ENCODE data around the gene ANKRD7. TPM values are rescaled to one million over a fixed set of nuclear protein-coding genes. Genes with fewer than 3 reads are reported as not detected.
A peak's percentile ranks its signal among the peaks of the same experiment; 100 is the strongest.

Gene ANKRD7
- total and polyA plus RNA-seq, 4 experiments from 2014 or later = not detected

GRCh38 chr7:118288098-118288497 is 63.6 kb downstream of the ANKRD7 start:
- Mint-ChIP-seq H3K36me3 (peaks cover 0 to 5% of the 10 kb centered on the region in 2 donors), H3K9me3 (peaks cover 2 to 35% (median 22%) of the 10 kb centered on the region in 8 donors), H3K4me3 (peak overlapping the region in 6 of 8 donors; percentile 0 to 81 (median 64)), H3K27me3 (peaks cover 3 to 9% of the 10 kb centered on the region in 2 donors), H3K4me1 (peaks cover 16 to 28% (median 21%) of the 10 kb centered on the region in 4 donors), H3K27ac (peak overlapping the region in 3 of 7 donors; percentile 52 to 82 (median 66))
- H3K4me3 ChIP-seq (ENCODE audit: low read length in 2 of 2) = no peak overlapping the region
- intact Hi-C loops (cut with micrococcal nuclease) = no loop called here
- H3K27ac ChIP-seq (ENCODE audit: low read depth, low read length) = no peak overlapping the region
- ChIA-PET POLR2A (ENCODE audit: partially characterized antibody) (no interaction called here), CTCF (ENCODE audit: partially characterized antibody) (no interaction called here)
- H3K4me1 ChIP-seq (ENCODE audit: insufficient read depth, low read length) = peaks cover 14% of the 10 kb centered on the region
- H3K9me3 ChIP-seq (ENCODE audit: control insufficient read depth in 1 of 2, low read length in 2 of 2) = no peaks in the 10 kb centered on the region
- H3K36me3 ChIP-seq (ENCODE audit: insufficient read depth, low read length) = no peaks in the 10 kb centered on the region
- no peaks in the 10 kb centered on the region for H3K27me3 ChIP-seq (ENCODE audit: insufficient read depth, low read length)
- DNase-seq = peak in 4 of 5 donors; percentile 2 to 24 (median 6)

GRCh38 chr7:118289476-118289875 is 65.0 kb downstream of the ANKRD7 start:
- POLR2A ChIA-PET (ENCODE audit: partially characterized antibody) = no interaction called here
- Histone ChIP-seq H3K36me3 (ENCODE audit: insufficient read depth, low read length) (no peaks in the 10 kb centered on the region), H3K27me3 (ENCODE audit: insufficient read depth, low read length) (no peaks in the 10 kb centered on the region), H3K9me3 (ENCODE audit: control insufficient read depth in 1 of 2, low read length in 2 of 2) (no peaks in the 10 kb centered on the region), H3K27ac (ENCODE audit: low read depth, low read length) (no peak overlapping the region), H3K4me1 (ENCODE audit: insufficient read depth, low read length) (peaks cover 14% of the 10 kb centered on the region), H3K4me3 (ENCODE audit: low read length in 2 of 2) (no peak overlapping the region)
- CTCF ChIA-PET (ENCODE audit: partially characterized antibody) = no interaction called here
- Mint-ChIP-seq H3K27me3 (peaks cover 3 to 8% of the 10 kb centered on the region in 2 donors), H3K9me3 (peaks cover 2 to 34% (median 22%) of the 10 kb centered on the region in 8 donors), H3K4me3 (peak overlapping the region in 1 of 8 donors; percentile 1), H3K27ac (no peak overlapping the region), H3K36me3 (peaks cover 0 to 5% of the 10 kb centered on the region in 2 donors), H3K4me1 (peaks cover 16 to 28% (median 21%) of the 10 kb centered on the region in 4 donors)
- DNase-seq = no peak
- intact Hi-C loops (cut with micrococcal nuclease) = no loop called here

Other genes with a start within 250 kb of the ANKRD7 start
- gene LSM8, start 40.5 kb upstream of the ANKRD7 start, total RNA-seq = 10 to 100 TPM; 59.0 to 64.1 TPM
- gene LSM8, start 40.5 kb upstream of the ANKRD7 start, polyA plus RNA-seq = 10 to 100 TPM; 34.6 to 54.8 TPM

Data from CD4-positive, alpha-beta memory T cell (primary cell).